ENCODE results near the gene EFNA1.

DNA sequence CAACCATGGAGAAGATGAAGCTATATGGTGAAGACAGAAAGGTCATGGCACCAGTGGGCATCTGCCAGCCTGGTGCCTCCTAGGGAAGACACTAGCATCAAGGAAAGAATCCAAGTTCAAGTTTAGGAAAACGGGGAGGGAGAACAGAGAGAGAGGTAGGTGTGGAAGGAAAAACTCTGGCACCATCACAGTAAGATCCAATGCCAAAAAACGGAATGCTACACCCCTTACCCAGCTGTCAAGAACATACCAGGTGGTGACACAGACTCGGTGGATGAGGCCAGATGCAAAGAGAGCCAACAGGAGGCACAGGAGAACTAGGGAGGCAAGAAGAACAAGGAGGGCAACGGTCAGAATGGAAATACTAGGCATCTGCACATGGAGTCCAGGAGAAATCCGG, 41.9 kb downstream of the EFNA1 start:
- TF ChIP-seq CTCF (IDR thresholded peaks at IDR 0.05; ENCODE audit: poor library complexity, severe bottlenecking) (no peak), REST (IDR thresholded peaks at IDR 0.05; ENCODE audit: borderline replicate concordance) (no peak), EP300 (conservative IDR thresholded peaks at IDR 0.05; ENCODE audit: poor library complexity, severe bottlenecking) (no peak)

Measured in neural cell (in vitro differentiated cells).